K562 (cell line): Measurements from ENCODE around the gene VDR. TPM values are rescaled to one million over a fixed set of nuclear protein-coding genes. Genes with fewer than 3 reads are reported as not detected.

Experiments
- ARID1B ChIP-seq: fragments of 450-650 bp; IDR thresholded peaks from 2 replicates; pipeline ENCODE4 v1.6.1; 2016; ENCODE audit warnings: antibody characterized with exemption, mild to moderate bottlenecking, inconsistent platforms
- BHLHE40 ChIP-seq: IDR thresholded peaks from 2 replicates; pipeline ENCODE4 v1.6.1; 2011; ENCODE audit warnings: low read length, improper control_type of control experiment
- CEBPG ChIP-seq, 3 experiments: fragments of 200-800 bp in 1 of 3; sonication (Bioruptor generic) in 1 of 3; sonication (generic) in 1 of 3; formaldehyde crosslinking in 1 of 3; IDR thresholded peaks in 2 of 3; conservative IDR thresholded peaks in 1 of 3; 2 replicates each; pipeline versions ENCODE4 v1.6.1 to v1.8.0; 2016 to 2022; ENCODE audit warnings: missing compliant biosample characterization in 2 of 3, missing genetic modification characterization in 2 of 3, mild to moderate bottlenecking in 1 of 3, missing genetic modification reagents in 1 of 3
- CHAMP1 ChIP-seq: fragments of 450-650 bp; IDR thresholded peaks from 2 replicates; pipeline ENCODE4 v1.6.1; 2016; ENCODE audit warnings: mild to moderate bottlenecking
- CLOCK ChIP-seq: fragments of 250-450 bp; sonication (Bioruptor Pico); IDR thresholded peaks from 2 replicates; pipeline ENCODE4 v1.4.0; 2020; ENCODE audit warnings: mild to moderate bottlenecking, moderate library complexity, borderline replicate concordance
- DPF2 ChIP-seq: fragments of 450-650 bp; IDR thresholded peaks from 2 replicates; pipeline ENCODE4 v1.6.1; 2016
- EP300 ChIP-seq: IDR thresholded peaks from 2 replicates; pipeline ENCODE4 v1.6.1; 2012; ENCODE audit warnings: low read length, improper control_type of control experiment
- MAFF ChIP-seq: IDR thresholded peaks from 2 replicates; pipeline ENCODE4 v1.6.1; 2012; ENCODE audit warnings: low read length, improper control_type of control experiment
- PHF8 ChIP-seq: fragments of 200-600 bp; sonication (generic); IDR thresholded peaks from 2 replicates; pipeline ENCODE4 v1.6.1; 2012; ENCODE audit warnings: mixed run types, mild to moderate bottlenecking, inconsistent platforms, low read length, moderate library complexity, borderline replicate concordance
- RBM17 ChIP-seq: fragments of 200-400 bp; formaldehyde crosslinking; IDR thresholded peaks from 2 replicates; pipeline ENCODE4 v1.6.1; 2017; ENCODE audit warnings: low read depth, mild to moderate bottlenecking, low read length, borderline replicate concordance
- REST ChIP-seq, 2 experiments: fragments of 450-650 bp; formaldehyde crosslinking in 1 of 2; IDR thresholded peaks; 2 replicates each; pipeline versions ENCODE4 v1.4.0 to v1.6.1; 2014 to 2020; ENCODE audit warnings: mild to moderate bottlenecking in 2 of 2, borderline replicate concordance in 1 of 2, low read depth in 1 of 2
- SNIP1 ChIP-seq: fragments of 450-650 bp; IDR thresholded peaks from 2 replicates; pipeline ENCODE4 v1.7.1; 2017; ENCODE audit warnings: low read depth, mild to moderate bottlenecking
- STAT5B ChIP-seq: fragments of 250-450 bp; sonication (Bioruptor Pico); IDR thresholded peaks from 2 replicates; pipeline ENCODE4 v1.8.0; 2021; ENCODE audit warnings: mild to moderate bottlenecking, inconsistent platforms
- polyA plus RNA-seq, 8 experiments: library from polyadenylated mRNA; depleted of rRNA in 4 of 8; stranded (reverse) in 5 of 8; unstranded in 3 of 8; fragments of >200 nt; fragmentation: Nextera tagmentation in 2 of 8; fragmentation: Illumina TruSeq in 1 of 8; extraction: Ambion mirVana in 2 of 8; extraction: Trizol in 1 of 8; gene quantifications; 2 replicates each; pipeline versions ENCODE4 v1.2.1 to v1.2.3, GENCODE V29; 2011 to 2014; ENCODE audit warnings: inconsistent platforms in 1 of 8, missing spikeins in 1 of 8
- total RNA-seq, 7 experiments: library from RNA; depleted of rRNA in 6 of 7; stranded (reverse); fragments of >200 nt in 6 of 7; fragmentation: Illumina TruSeq in 2 of 7; extraction: Trizol in 2 of 7; gene quantifications; 2 replicates each; pipeline versions ENCODE4 v1.2.1 to v1.2.3, GENCODE V29; 2011 to 2021; ENCODE audit warnings: low replicate concordance in 1 of 7

VDR gene
- total and polyA plus RNA-seq, 9 of the 15 experiments (the other 6 are each of a cell fraction or from before 2014, with no cell fraction given) = 0.61 to 4.8 (median 2.0) TPM

GRCh38 chr12:47850153-47851084 lies 54.4 kb downstream of the VDR start (continued):
- TF ChIP-seq REST (IDR thresholded peaks at IDR 0.05; ENCODE audit: borderline replicate concordance) (no peak), REST (CRISPR knock-in tag; IDR thresholded peaks at IDR 0.05; ENCODE audit: low read depth) (no peak), CEBPG (CRISPR knock-in tag; IDR thresholded peaks at IDR 0.05) (peak; percentile 66), CEBPG (tag; conservative IDR thresholded peaks at IDR 0.05 in 1 of 2, IDR thresholded peaks at IDR 0.05 in 1 of 2) (peak; percentile 84 to 93), ARID1B (peak; percentile 88), DPF2 (peak; percentile 75), RBM17 (no peak), SNIP1 (no peak), PHF8 (no peak), MAFF (no peak), EP300 (peak; percentile 81), CHAMP1 (no peak), BHLHE40 (0 out of 2 replicates have a peak, but pooled peaks have one; percentile 6), STAT5B (CRISPR knock-in tag) (no peak), CLOCK (no peak)
